HEK293T (cell line): Measurements from ENCODE around the gene CTIF.

Experiments
- CTCF ChIA-PET: fragments of 350-600 bp; formaldehyde crosslinking; extraction: SDS; loops from one replicate; lab custom pipeline; 2021; ENCODE audit warnings: antibody characterized with exemption, inconsistent platforms; lab: Yijun Ruan, JAX
- POLR2A ChIA-PET: fragments of 350-600 bp; formaldehyde crosslinking; extraction: SDS; loops from one replicate; lab custom pipeline; 2020; ENCODE audit warnings: antibody characterized with exemption, inconsistent platforms; lab: Yijun Ruan, JAX
- DNase-seq: peaks from one replicate; pipeline ENCODE4 v3.0.0; 2012; ENCODE audit warnings: mixed read lengths; ENCODE audit errors: extremely low spot score
- ARNT ChIP-seq: fragments of 450-650 bp; IDR thresholded peaks from 2 replicates; pipeline ENCODE4 v1.6.1; 2017; ENCODE audit warnings: mild to moderate bottlenecking
- BHLHE40 ChIP-seq: fragments of 450-650 bp; IDR thresholded peaks from 2 replicates; pipeline ENCODE4 v1.6.1; 2016; ENCODE audit warnings: mild to moderate bottlenecking, moderate library complexity, borderline replicate concordance
- CTBP1 ChIP-seq: fragments of 450-650 bp; IDR thresholded peaks from 2 replicates; pipeline ENCODE4 v1.6.1; 2016; ENCODE audit warnings: borderline replicate concordance
- ELF4 ChIP-seq: fragments of 450-650 bp; IDR thresholded peaks from 2 replicates; pipeline ENCODE4 v1.6.1; 2017; ENCODE audit warnings: antibody characterized with exemption
- FOXA1 ChIP-seq: fragments of 450-650 bp; IDR thresholded peaks from 2 replicates; pipeline ENCODE4 v1.6.1; 2016; ENCODE audit warnings: mild to moderate bottlenecking
- FOXK2 ChIP-seq: fragments of 450-650 bp; IDR thresholded peaks from 2 replicates; pipeline ENCODE4 v1.6.1; 2016; ENCODE audit warnings: mild to moderate bottlenecking
- FOXM1 ChIP-seq: fragments of 450-650 bp; IDR thresholded peaks from 2 replicates; pipeline ENCODE4 v1.6.1; 2017; ENCODE audit warnings: mild to moderate bottlenecking, borderline replicate concordance
- HDGF ChIP-seq: fragments of 450-650 bp; IDR thresholded peaks from 2 replicates; pipeline ENCODE4 v1.6.1; 2017; ENCODE audit warnings: antibody characterized with exemption, borderline replicate concordance
- L3MBTL2 ChIP-seq: fragments of 450-650 bp; conservative IDR thresholded peaks from 2 replicates; pipeline ENCODE4 v1.6.1; 2016; ENCODE audit warnings: mild to moderate bottlenecking
- LEF1 ChIP-seq: fragments of 450-650 bp; IDR thresholded peaks from 2 replicates; pipeline ENCODE4 v1.6.1; 2017; ENCODE audit warnings: mild to moderate bottlenecking, borderline replicate concordance
- NFRKB ChIP-seq: fragments of 450-650 bp; IDR thresholded peaks from 2 replicates; pipeline ENCODE4 v1.6.1; 2016; ENCODE audit warnings: mild to moderate bottlenecking, moderate library complexity
- PKNOX1 ChIP-seq: fragments of 450-650 bp; IDR thresholded peaks from 2 replicates; pipeline ENCODE4 v1.6.1; 2016
- SP1 ChIP-seq: fragments of 450-650 bp; IDR thresholded peaks from 2 replicates; pipeline ENCODE4 v1.6.1; 2017
- SUZ12 ChIP-seq: fragments of 450-650 bp; IDR thresholded peaks from 2 replicates; pipeline ENCODE4 v1.6.1; 2016; ENCODE audit warnings: mild to moderate bottlenecking
- TARDBP ChIP-seq: fragments of 450-650 bp; IDR thresholded peaks from 2 replicates; pipeline ENCODE4 v1.6.1; 2016
- ZNF384 ChIP-seq: fragments of 450-650 bp; IDR thresholded peaks from 2 replicates; pipeline ENCODE4 v1.6.1; 2016

Gene CTIF

DNA sequence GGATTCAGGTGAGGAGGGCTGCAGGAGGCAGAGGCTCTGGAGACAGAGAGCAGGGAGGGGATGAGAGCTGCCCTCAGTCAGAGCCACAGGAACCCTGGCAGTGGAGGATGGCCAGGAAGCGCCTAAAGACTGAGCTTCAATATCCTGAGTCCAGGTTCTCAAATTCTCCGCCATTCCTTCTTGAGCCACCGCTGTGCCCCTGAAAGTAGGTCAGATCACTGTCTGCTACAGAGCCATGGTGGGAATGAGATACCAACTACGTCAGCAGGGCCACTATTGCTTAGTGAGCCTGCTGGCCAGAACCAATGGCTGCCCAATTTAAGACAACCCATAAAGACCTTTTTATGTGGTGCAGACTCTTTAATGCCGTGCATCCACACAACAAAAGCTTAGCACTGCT, 155.5 kb downstream of the CTIF start:
- POLR2A ChIA-PET = no interaction called here
- no peak for DNase-seq
- CTCF ChIA-PET = no interaction called here
- TF ChIP-seq FOXK2 = no peak
- TF ChIP-seq FOXA1 = no peak
- no peak for TF ChIP-seq FOXM1
- TF ChIP-seq ARNT = no peak

- no peak for TF ChIP-seq FOXA1
- TF ChIP-seq HDGF = no peak
- TF ChIP-seq FOXM1 = no peak
- no peak for TF ChIP-seq LEF1
- TF ChIP-seq CTBP1 = no peak
- TF ChIP-seq PKNOX1 = no peak
- no peak for TF ChIP-seq TARDBP
- TF ChIP-seq FOXK2 = no peak
- no peak for TF ChIP-seq SUZ12
- TF ChIP-seq BHLHE40 = no peak
- no peak for TF ChIP-seq NFRKB
- no peak for TF ChIP-seq L3MBTL2
- TF ChIP-seq SP1 = no peak
- TF ChIP-seq ZNF384 = no peak
- TF ChIP-seq ARNT = no peak
- TF ChIP-seq ELF4 = no peak
- CTCF ChIA-PET = no interaction called here
- DNase-seq = no peak
- POLR2A ChIA-PET = no interaction called here
Measured at GRCh38 chr18:48695671-48696070, 156.8 kb downstream of the CTIF start.

DNA sequence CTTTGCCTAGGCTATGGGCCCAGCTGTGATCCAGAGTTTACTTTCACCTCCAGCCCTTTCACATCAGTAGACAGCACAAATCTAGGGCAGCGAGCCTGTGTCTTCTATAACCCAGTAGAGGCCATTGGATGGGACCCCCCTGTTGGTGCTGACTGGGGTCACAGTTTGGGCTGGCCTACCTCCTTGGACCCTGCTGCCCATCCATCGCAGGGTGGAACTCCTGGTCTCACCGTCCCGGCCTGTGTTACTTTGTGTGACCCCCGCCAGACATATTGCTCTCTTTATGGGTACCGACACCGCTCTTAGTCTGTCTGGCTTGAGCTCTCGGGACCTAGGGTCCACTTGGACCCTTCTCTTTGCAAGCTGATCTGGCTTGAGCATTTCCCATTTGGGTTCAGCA, 157.4 kb downstream of the CTIF start:
- ChIA-PET CTCF (no interaction called here), POLR2A (no interaction called here)
- DNase-seq = no peak
- TF ChIP-seq FOXA1 (no peak), FOXM1 (no peak), NFRKB (no peak), ELF4 (no peak), ZNF384 (no peak), PKNOX1 (no peak), ARNT (no peak), HDGF (no peak), SP1 (no peak), SUZ12 (no peak), BHLHE40 (no peak)

DNA sequence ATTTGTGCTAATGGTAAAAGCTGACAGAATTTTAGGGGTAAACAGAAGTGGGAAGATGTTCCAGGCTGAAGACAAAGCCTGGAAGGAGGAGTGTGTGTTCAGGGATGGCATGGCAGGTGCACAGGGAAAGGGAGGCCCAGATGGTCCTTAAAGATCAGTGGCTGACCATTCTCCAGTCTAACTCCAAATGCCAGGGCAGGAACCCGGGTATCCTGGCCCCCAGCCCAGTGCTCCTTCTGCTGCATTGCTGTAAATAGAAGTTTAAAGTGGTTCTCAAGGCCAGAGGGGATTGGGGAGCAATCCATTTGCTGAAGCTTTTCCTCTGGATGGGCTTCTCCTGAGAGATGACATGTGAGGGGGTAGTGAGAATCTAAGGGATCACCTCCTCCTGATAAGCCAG, 158.6 kb downstream of the CTIF start:
- POLR2A ChIA-PET = no interaction called here
- CTCF ChIA-PET = interaction anchor here (0.6 kb wide), 1 partner anchor 321 kb away, joined by 3 read pairs; no protein-coding TSS in a partner anchor
- DNase-seq = no peak

DNA sequence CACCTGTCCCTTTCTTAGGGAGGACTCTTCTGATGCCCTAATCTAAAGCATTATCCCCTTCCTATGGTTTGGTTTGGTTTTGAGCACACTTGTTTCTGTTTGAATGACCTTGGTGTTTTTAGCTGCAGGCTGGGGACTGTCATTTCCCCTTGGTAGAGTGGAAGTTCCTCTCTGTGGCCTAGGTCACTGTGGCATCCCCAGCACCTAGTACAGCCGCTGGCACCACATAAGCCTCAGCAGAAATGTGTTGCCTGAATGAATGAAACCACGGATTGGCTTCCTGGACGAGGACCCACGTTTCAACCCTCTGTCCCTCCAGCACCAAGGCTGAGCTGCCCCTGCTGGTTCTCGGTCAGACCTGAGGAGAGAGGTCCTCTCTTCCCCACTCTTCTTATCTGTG, 159.9 kb downstream of the CTIF start:
- CTCF ChIA-PET = interaction anchor here (0.6 kb wide), 1 partner anchor 403 kb away, joined by 3 read pairs; no protein-coding TSS in a partner anchor
- TF ChIP-seq ARNT (no peak), FOXM1 (no peak), ELF4 (no peak), ZNF384 (no peak), TARDBP (no peak), SUZ12 (no peak), HDGF (no peak), PKNOX1 (no peak), CTBP1 (no peak)
- no peak for DNase-seq
- POLR2A ChIA-PET = no interaction called here

More for the DNA sequence above, 158.6 kb downstream of the CTIF start:
- no peak for TF ChIP-seq L3MBTL2
- no peak for TF ChIP-seq CTBP1

DNA sequence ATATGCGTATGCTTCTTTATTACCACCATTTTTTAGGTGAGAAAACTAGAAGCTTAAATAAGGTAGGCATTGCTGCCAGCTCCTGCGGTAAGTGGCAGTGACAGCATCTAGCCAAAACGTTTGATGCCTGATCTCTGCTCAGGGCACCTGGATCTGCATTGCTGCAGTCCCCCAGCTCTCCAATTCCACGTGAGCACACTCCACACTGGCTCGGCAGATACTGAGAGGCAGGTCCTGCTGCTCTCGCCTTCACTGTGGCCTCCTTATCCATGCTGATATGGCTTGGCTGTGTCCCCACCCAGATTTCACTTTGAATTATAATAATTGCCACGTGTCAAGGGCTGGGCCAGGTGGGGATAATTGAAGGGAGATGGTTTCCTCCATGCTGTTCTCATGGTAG, 160.9 kb downstream of the CTIF start:
- TF ChIP-seq FOXA1 (no peak), TARDBP (no peak), PKNOX1 (no peak), LEF1 (no peak), ARNT (no peak), BHLHE40 (no peak), L3MBTL2 (no peak), SP1 (no peak), FOXK2 (no peak), HDGF (no peak), ZNF384 (no peak), SUZ12 (no peak), CTBP1 (no peak), FOXM1 (no peak), NFRKB (no peak), ELF4 (no peak)
- no peak for DNase-seq
- ChIA-PET POLR2A (no interaction called here), CTCF (no interaction called here)
